GM19395 (cell line): ENCODE data around the gene NISCH.

Source experiments
- ATAC-seq: cut with Tn5 transposase; IDR thresholded peaks from one replicate; pipeline ENCODE4 v1.9.1; 2021; ENCODE audit warnings: mild to moderate bottlenecking, moderate library complexity; ENCODE audit not compliant: unreplicated experiment

The NISCH gene

DNA sequence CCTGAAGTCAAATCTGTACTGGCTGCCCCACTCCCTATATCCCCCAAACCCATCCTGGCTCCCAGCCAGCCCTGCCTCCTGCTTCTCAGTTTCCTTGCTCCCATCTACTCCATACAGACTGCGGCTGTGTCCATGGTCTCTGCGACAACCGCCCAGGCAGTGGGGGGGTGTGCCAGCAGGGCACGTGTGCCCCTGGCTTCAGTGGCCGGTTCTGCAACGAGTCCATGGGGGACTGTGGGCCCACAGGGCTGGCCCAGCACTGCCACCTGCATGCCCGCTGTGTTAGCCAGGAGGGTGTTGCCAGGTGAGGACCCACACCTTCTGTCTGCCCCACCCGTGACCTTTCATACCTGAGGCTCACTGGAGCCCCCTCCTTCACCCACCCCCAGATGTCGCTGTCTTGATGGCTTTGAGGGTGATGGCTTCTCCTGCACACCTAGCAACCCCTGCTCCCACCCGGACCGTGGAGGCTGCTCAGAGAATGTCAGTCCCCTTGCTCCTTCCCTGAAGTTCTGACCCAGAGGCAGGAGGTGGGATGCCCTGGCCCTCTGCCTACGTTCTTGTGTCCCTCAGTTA, 54.4 kb downstream of the NISCH start:
- no peak for ATAC-seq

DNA sequence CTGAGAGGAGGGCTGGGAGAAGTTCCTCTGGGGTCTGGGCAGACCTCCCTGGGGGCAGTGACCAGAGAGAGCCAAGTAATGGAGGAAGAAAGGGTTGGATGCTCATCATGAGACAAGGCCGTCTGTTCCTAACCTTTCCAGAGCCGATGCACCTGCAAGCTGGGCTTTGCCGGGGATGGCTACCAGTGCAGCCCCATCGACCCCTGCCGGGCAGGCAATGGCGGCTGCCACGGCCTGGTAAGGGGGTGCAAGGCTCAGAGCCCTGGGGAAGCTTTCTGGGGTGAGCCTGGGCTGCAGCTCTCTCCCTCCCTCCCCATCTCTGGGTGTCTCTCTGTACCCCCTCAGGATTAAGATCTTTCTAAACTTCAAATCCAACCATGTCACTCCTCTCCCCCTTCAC, 56.1 kb downstream of the NISCH start:
- no peak for ATAC-seq

DNA sequence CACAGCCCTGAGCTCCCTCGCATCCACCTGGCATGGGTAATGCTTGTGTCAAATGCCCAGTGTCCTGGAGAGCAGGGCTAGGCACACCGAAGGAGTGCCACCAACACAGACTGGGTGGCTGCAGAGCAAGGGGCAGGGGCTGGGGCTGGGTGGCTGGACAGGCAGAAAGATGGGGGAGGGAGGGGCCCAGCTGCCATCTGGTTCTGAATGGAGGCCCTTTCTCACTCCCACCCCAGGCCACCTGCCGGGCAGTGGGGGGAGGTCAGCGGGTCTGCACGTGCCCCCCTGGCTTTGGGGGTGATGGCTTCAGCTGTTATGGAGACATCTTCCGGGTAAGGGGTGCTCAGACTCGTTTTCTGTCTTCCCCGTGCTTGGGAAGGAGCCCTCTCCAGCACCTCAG, 56.7 kb downstream of the NISCH start:
- no peak for ATAC-seq

DNA sequence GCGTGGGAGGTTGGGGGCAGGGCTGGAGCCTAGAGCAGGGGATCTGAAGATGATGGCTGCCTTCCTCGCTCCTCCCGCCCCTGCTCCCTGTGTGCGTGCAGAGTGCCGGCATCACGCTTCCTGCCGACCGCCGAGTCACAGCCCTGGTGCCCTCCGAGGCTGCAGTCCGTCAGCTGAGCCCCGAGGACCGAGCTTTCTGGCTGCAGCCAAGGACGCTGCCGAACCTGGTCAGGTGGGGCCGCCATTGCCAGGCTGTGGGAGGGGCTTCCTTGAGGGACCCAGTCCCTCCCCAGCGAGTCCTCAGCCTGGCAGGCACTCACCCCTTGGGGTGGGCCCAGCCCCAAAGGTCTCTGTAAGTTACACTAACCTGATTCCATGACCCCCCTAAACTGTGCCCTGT, 57.3 kb downstream of the NISCH start:
- ATAC-seq = no peak

DNA sequence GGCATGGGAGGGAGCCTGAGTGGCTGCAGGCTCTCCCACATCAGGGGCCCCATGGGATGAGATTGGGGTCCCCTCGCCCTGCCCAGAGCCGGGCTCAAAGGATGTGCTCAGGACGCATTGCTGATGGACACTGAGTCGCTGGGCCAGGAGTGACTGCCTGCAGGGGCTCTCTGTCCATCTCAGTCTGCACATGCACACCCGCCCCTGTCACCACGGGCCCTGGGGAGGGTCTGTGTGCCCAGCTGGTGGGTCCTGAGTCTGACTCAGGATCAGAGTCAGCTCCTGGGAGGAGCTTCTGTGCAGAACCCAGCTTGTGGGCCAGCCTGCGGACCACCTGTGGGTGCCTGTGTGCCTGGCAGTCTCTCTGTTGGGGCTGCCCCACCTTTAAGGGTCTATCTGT, 57.9 kb downstream of the NISCH start:
- no peak for ATAC-seq

DNA sequence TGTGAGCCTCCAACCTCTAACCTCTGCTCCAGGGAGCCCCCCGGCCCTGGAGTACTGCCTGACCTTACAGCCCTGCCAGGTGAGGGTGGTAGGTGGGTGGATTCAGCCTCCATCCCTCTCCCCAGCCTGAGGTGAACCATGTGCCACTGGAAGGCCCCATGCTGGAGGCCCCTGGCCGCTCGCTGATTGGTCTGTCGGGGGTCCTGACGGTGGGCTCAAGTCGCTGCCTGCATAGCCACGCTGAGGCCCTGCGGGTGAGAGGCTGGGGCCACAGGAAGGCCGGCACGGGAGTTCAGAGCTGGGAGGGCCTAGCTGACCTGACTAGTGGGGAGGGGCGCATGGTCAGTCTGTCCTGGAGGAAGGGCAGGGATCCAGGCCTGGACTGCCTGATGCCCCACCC, 59.2 kb downstream of the NISCH start:
- no peak for ATAC-seq

DNA sequence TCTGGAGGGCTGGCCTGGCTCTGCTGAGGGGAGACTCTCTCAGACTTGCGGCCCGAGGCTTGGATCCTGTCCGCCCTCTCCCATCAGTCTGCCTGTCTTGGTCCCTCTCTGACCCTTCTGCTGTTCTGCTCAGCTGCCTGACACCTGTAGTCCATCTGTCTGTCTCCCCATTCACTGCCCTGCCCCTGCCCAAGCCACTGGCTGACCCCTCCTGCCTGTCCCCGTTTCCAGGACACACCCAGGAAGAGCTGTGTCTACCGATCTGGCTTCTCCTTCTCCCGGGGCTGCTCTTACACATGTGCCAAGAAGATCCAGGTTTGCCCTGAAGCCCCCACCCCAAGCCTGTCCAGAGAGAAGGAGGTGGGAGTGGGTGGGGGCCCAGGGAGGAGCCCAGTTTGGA, 59.8 kb downstream of the NISCH start:
- no peak for ATAC-seq

DNA sequence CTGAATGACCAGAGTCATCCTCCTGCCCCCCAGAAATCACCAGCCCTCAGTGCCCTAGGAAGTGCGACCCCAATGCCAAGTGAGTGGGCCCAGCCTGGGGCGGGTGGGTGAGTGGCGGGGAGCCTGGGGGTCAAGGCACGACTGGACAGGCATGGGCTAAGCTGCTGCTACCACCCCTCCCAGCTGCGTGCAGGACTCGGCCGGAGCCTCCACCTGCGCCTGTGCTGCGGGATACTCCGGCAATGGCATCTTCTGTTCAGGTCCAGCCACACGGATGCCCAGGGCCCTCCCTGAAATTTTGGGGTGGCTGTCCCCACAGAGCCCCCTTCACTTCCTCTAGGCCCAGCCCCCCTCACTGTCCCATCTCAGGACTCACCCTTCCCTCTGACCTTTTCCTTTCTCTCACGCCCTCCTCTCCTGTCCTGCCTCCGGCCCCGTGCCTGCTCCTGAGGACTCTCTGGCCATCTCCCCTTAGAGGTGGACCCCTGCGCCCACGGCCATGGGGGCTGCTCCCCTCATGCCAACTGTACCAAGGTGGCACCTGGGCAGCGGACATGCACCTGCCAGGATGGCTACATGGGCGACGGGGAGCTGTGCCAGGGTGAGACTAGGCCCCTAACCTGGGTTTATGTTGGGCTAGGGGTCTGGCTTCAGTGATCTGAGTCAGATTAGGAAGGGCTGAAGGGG, 61.2 kb downstream of the NISCH start:
- no peak for ATAC-seq

DNA sequence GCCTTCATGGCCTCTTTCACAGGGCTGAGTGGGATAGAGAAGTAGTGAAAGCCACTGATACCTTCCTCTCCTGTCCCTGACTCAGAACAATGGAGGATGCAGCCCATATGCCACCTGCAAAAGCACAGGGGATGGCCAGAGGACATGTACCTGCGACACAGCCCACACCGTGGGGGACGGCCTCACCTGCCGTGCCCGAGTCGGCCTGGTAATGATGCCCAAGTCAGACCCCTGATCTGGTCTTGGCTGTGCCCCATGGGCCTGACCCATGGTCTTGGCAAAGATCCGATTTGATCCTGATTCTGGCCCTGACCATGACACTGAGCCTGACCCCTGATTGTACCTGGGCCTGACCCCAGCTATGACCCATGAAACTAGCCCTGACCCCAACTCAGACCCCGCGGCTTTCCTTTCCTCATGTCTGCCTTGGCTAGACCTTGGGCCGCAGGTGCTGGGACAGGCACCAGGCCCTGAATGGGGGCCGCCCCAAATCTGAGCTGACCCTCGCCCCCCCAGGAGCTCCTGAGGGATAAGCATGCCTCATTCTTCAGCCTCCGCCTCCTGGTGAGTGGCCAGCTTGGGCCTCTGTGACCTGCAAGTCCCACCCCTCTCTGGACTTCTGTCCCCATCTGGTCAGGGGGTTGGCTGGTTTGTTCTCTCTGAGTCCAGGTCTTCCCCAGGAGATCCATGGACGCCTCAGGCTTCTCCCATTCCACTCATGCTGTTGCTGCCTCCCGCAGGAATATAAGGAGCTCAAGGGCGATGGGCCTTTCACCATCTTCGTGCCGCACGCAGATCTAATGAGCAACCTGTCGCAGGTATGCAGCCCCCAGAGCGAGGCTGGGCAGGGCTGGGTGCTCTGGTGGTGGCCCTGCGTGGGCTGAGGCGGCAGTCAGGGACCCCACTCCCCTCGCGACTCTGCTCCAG, 62.7 kb downstream of the NISCH start:
- ATAC-seq = no peak

DNA sequence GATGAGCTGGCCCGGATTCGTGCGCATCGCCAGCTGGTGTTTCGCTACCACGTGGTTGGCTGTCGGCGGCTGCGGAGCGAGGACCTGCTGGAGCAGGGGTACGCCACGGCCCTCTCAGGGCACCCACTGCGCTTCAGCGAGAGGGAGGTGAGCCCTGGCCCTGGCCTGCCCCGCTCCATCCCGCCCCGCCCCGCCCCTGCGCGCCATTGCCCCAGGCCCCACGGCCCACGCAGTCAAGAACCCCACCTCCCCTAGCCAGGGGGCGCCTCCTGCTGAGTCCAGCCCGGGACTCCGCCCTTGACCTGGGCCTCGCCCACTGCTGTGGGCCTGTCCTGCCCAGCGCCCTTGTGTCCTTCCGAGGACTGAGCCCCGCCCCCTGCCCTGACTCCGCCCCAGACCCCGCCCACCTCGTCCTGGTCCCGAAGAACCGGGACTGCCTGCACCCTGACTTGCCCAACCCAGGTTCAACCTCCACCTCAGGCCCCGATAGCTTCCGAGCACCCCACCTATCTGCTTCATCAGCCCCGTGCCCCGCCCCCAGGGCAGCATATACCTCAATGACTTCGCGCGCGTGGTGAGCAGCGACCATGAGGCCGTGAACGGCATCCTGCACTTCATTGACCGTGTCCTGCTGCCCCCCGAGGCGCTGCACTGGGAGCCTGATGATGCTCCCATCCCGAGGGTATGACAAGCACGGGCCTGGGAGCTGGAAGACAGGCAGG, 63.5 kb downstream of the NISCH start:
- ATAC-seq = no peak

DNA sequence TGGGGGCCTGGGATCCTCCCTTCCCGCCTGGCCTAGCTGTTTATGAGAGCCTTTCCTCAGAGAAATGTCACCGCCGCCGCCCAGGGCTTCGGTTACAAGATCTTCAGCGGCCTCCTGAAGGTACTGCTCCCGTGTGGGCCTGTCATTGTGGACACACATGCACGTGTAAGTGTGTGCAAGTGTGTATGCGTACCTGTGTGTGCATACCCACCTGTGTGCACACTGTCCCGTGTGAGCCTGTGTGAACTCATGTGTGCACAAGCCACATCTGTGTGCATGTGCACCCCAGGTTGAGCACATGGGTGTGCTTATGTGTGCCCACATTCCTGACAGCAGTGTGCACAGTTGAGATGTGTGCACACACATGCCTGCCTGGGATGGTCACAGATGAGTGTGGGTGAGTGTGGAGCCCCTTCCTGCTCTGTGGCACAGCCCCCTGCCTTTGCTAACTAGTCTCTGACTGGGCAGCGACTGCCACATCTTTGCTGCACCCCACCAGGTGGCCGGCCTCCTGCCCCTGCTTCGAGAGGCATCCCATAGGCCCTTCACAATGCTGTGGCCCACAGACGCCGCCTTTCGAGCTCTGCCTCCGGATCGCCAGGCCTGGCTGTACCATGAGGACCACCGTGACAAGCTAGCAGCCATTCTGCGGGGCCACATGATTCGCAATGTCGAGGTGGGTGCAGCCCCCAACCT, 64.2 kb downstream of the NISCH start:
- ATAC-seq = no peak

DNA sequence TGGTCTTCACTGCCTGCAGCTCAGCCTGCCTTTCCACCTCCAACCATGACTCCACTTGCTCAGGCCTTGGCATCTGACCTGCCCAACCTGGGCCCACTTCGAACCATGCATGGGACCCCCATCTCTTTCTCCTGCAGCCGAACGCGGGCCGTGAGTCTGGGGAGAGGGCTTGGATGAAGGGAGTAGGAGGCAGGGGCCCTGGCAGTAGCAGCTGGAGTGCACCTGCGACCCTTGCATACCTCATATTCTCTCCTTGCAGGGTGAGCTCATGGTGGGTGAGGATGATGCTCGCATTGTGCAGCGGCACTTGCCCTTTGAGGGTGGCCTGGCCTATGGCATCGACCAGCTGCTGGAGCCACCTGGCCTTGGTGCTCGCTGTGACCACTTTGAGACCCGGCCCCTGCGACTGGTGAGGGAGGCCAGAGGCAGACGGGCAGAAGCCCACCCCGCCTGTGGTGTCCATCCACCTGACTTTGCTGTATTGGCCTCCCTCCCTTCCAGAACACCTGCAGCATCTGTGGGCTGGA, 64.8 kb downstream of the NISCH start:
- ATAC-seq = no peak

DNA sequence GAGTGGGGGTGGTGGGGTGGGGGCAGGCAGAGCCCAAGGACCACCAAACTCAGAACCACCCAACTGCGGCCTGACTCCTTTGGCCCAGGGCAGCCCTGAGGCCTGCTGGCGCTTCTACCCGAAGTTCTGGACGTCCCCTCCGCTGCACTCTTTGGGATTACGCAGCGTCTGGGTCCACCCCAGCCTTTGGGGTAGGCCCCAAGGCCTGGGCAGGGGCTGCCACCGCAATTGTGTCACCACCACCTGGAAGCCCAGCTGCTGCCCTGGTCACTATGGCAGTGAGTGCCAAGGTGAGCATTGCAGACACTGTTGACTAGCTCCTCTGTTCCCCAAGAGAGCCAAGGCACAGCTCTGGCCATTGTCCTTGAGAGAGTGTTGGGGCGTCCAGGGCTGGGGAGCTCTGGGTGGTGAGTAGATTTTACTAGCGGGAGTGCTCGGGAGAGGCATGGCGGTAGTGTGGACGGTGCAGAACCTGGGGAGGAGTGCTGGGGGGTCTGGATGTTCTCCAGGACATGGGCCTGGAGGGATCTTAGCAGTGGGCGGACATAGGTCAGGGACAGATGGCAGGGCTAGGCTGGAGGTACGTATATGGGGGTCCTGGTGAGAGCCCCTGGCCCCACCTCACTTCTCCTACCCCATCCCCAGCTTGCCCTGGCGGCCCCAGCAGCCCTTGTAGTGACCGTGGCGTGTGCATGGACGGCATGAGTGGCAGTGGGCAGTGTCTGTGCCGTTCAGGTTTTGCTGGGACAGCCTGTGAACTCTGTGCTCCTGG, 65.5 kb downstream of the NISCH start:
- ATAC-seq = no peak

DNA sequence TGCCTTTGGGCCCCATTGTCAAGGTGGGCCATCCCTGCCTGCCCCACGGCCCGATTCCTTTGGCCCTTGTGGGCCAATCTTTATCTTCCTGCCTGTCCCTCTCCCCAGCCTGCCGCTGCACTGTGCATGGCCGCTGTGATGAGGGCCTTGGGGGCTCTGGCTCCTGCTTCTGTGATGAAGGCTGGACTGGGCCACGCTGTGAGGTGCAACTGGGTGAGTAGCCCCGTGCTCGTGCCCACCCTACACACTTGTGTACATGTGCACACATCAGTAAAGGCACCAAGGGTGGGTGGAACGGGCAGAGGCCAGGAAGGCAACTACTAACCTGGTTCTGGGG, 66.1 kb downstream of the NISCH start:
- no peak for ATAC-seq

DNA sequence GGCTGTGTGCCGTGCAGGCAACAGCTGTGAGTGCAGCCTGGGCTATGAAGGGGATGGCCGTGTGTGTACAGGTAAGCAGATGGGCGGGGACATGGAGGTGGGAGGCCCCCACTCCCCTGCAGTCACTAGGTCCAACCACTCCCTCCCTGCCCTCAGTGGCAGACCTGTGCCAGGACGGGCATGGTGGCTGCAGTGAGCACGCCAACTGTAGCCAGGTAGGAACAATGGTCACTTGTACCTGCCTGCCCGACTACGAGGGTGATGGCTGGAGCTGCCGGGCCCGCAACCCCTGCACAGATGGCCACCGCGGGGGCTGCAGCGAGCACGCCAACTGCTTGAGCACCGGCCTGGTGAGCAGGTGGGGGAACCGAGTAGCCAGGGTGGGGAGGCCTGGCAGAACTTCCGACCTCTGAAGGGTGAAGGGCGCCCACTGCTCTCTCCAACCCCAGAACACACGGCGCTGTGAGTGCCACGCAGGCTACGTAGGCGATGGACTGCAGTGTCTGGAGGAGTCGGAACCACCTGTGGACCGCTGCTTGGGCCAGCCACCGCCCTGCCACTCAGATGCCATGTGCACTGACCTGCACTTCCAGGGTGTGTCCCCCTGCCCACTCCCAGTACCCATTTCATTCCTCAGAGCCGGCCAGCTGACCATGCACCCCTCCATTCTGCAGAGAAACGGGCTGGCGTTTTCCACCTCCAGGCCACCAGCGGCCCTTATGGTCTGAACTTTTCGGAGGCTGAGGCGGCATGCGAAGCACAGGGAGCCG, 66.7 kb downstream of the NISCH start:
- no peak for ATAC-seq

DNA sequence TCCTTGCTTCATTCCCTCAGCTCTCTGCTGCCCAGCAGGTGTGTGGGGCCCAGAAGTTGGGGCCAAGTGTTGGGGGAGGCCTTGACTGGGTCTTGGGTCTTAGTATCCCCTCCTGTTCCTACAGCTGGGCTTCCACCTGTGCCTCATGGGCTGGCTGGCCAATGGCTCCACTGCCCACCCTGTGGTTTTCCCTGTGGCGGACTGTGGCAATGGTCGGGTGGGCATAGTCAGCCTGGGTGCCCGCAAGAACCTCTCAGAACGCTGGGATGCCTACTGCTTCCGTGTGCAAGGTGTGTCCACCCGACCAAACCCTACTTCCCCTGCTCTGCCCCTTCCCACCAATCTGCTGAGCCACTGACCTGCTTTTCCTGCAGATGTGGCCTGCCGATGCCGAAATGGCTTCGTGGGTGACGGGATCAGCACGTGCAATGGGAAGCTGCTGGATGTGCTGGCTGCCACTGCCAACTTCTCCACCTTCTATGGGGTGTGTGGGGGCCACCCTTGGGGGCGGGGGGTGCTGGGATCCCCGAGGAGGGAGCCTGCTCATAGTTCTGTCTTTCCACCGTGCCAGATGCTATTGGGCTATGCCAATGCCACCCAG, 67.3 kb downstream of the NISCH start:
- no peak for ATAC-seq

DNA sequence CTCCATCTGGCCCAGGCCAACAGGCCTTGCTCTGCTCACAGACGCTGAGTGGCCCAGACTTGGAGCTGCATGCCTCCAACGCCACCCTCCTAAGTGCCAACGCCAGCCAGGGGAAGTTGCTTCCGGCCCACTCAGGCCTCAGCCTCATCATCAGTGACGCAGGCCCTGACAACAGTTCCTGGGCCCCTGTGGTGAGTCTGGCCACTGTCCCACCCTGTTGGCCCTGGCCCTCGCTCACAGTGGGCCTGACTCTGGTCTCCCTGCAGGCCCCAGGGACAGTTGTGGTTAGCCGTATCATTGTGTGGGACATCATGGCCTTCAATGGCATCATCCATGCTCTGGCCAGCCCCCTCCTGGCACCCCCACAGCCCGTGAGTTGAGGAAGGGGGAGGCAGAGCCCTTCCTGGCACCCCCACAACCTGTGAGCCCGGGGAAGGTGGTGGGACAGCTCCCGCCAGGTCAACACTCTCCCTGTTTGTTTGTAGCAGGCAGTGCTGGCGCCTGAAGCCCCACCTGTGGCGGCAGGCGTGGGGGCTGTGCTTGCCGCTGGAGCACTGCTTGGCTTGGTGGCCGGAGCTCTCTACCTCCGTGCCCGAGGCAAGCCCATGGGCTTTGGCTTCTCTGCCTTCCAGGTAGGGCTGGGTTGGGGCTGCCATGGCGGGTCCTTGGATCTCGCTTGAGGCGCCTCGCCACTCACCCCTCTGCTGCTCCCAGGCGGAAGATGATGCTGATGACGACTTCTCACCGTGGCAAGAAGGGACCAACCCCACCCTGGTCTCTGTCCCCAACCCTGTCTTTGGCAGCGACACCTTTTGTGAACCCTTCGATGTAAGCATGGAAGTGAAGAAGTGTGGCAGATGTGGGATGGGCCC, 68.2 kb downstream of the NISCH start:
- ATAC-seq = no peak

DNA sequence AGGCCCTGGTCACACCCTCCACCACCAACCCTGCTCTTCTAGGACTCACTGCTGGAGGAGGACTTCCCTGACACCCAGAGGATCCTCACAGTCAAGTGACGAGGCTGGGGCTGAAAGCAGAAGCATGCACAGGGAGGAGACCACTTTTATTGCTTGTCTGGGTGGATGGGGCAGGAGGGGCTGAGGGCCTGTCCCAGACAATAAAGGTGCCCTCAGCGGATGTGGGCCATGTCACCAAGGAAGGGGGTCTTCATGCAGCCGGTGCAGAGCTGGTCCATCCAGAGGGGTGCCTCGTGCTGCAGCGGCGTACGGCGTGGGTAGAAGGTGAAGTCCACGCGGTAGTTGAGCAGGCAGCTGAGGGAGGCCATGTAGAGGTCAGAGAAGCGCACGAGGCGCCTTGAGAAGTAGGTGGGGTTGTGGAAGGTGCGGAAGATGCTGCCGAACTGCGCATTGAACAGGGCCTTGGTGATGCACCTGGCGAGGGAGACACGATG, 68.9 kb downstream of the NISCH start:
- no peak for ATAC-seq
